Effector CD4-positive, alpha-beta T cell (primary cell): Measurements from ENCODE around the gene SYT2.
"Not testable (repeated sequence)": the region's sequence is repeated elsewhere in the genome, so short reads cannot be mapped to it uniquely, and the experiment has no call there.

Experiments used
- DNase-seq: peaks from one replicate; pipeline ENCODE4 v3.0.0-alpha.2; 2020

SYT2 gene

DNA sequence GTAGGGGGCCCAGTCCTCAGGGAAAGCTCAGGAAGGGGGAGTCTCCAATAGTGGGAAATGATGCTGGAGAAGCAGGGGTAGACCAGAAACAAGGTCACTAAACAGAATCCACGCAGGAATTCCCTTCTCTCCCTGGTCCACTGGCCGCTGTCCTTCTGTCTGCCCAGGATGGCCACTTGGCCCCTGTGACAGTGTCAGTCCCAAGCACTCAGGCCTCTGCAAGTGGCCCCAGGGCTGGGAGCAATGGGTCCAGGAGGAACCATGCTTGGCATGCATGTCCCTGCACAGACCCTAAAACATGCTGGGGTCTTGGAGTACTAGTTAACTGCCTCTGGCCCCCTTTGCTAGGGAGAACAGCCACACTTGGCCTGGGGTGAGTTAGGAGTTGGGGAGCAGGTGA lies 90.2 kb downstream of the SYT2 start:
- not testable (repeated sequence) for DNase-seq

- no peak for DNase-seq
Observed at GRCh38 chr1:202619505-202619904, 90.7 kb downstream of the SYT2 start.

DNA sequence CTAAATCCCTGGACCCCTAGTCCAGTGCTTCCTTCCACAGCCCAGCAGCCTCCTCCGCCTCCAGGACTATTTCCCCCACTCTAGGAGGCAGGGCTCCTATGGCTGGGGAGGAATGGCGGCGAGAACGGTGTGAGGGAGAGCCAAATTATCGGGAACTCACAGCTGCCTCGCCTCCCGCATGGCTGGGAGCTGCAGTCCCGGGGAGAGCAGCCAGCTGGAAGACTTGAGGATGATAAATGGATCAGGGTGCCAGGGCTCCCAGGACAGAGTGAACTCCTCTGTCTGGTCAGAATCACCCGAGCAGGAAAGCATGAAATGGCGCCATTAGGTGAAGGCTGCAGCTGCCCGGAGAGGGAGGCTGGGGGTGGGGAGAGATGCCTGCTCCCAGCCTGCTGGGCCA lies 91.2 kb downstream of the SYT2 start:
- not testable (repeated sequence) for DNase-seq

DNA sequence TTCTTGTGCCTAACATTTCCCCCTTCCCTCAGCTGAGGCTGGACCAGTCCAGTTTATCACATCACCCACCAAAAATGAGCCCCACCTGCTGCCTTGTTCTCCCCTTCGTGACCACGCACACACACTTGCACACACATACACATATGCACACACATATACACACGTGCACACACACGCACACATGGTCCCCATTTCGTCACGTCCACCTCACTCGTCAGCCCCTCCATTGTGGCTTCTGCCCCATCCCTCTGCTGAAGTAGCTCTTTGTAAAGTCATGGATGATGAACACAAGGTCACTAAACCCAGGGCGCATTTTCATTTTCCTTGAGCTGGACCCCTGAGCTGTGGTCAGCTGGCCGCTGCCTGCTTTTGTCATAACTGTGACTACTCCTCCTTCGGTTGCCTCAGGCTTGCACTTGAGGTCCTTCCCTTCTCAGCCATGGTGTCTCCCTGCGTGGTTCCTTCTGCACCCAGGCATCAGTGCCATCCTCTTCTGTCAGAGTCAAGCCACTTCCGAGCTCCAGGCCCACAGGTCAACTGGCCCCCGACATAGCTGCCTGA lies 93.8 kb downstream of the SYT2 start:
- no peak for DNase-seq

GRCh38 chr1:202615501-202616354 lies 94.5 kb downstream of the SYT2 start:
- DNase-seq = no peak

GRCh38 chr1:202615208-202615500 lies 95.1 kb downstream of the SYT2 start:
- DNase-seq = not testable (repeated sequence)

DNA sequence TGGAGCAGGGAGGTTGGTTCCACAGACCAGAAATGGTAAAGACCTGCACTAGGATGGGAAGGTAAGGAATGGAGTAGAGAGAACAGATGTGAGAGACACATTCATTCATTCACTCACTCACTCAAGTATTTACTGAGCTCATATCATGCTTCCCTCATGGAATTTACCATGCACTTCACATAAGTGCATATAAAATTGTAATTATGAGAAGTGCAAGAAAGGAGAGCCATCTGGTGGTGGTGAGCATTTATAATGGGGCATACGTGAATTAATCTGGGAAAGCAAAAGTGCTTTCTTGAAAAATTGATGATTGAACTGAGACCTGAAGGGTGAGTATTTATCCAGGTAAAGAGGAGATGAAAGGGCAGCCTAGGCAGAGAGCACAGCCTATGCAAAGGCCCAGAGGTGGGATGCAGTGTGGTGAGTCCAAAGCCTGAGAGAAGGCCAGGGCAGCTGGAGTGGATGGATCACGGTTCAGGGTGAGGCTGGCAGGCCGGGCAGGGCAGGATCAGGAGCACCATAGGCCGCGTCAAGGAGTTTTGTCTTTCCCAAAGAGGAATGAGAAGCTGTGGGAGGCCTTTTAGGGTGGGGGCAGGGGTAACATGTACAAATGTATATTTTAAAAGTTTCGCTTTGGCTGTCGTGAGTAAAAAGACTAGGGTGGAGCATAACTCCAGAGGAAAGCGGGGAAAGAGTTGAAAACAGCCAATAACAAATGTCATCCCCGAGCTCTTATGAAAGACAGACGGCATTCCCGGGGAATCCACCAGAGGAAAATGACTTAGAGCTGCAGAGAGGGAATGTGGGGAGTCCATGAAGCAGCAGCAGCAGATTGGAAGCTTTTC lies 95.7 kb downstream of the SYT2 start:
- DNase-seq = not testable (repeated sequence)

DNA sequence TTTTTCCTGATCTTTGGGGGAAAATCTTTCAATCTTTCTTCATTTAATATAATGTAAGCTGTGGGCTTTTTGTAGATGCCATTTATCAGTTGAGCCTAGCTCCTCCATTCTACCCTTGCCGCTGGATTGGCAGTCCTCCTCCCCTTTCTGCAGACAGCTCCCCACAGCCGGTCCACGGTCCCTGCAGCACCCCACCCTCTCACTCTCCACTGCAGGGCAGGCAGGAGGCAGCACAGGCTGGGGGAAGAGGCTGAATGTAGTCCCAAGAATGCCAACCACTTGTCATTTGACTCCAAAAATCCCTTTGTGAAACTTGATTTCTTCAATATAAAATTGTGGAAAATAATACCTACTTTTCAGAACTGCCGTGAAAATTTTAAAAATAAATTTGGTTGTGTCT lies 96.7 kb downstream of the SYT2 start:
- DNase-seq = no peak

DNA sequence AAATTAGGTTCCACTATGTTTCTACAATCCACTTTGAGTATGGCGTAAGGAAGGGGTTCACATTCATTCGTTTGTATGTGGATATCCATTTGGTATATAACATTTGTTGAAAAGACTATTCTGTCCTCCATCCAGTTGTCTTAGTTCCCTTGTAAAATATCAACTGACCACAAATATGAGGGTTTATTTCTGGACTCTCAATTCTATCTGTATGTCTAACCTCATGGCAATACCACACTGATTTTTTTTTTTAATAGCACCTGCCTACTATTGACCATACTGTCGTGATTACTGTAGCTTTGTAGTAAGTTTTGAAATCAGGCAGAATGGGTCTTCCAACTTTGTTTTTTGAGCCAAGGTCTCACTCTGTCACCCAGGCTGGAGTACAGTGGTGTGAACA lies 98.2 kb downstream of the SYT2 start:
- DNase-seq = not testable (repeated sequence)

GRCh38 chr1:202605515-202605914 lies 104.7 kb downstream of the SYT2 start:
- no peak for DNase-seq

DNA sequence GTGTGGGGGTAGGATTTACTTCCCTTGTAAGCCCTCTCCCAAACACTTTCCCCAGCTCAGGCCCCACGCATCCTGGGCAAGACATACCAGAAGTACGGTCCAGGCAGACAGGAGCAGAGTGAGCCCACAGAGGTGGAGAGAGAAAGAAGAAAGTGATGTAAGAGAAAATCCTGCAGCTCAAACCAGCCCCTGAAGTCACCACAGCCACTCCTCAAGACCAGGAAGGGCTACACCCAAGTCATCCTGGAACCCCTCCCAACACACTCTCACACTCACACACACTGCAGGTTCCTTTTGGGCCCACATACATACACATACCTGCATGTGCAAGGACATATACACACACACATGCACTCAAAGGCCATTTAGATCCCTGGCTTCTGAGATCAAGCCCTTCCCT lies 106.8 kb downstream of the SYT2 start:
- DNase-seq = no peak

DNA sequence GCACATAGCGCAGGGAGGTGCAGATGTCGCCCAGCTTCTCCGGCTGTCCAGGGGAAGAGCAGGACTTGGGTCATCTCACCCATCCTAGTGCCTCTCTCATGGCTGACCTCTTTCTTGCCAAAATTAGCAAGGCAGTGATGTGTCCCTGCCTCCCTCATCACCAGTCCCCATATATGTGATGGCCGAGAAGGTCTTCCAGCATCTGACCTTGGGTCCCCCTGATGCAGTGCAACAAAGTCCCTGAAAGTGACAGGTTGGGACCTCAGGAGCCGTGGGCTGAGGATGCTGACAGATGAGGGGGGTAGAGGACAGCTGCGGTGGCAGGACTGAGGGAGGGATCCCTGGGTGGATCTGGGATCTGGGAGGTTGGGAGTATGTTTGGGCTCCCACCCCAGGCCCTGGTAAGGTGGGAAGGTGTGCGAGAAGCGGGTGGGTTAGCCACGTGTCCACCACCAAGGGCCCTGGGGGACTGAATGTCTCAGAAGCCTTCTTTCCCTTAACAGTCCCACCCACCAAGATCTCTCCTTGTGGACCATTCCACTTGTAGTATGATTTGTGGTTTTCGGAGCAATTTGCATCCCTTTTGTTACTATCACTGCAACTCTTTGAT lies 109.7 kb downstream of the SYT2 start:
- no peak for DNase-seq

GRCh38 chr1:202599669-202600431 lies 110.4 kb downstream of the SYT2 start:
- no peak for DNase-seq

DNA sequence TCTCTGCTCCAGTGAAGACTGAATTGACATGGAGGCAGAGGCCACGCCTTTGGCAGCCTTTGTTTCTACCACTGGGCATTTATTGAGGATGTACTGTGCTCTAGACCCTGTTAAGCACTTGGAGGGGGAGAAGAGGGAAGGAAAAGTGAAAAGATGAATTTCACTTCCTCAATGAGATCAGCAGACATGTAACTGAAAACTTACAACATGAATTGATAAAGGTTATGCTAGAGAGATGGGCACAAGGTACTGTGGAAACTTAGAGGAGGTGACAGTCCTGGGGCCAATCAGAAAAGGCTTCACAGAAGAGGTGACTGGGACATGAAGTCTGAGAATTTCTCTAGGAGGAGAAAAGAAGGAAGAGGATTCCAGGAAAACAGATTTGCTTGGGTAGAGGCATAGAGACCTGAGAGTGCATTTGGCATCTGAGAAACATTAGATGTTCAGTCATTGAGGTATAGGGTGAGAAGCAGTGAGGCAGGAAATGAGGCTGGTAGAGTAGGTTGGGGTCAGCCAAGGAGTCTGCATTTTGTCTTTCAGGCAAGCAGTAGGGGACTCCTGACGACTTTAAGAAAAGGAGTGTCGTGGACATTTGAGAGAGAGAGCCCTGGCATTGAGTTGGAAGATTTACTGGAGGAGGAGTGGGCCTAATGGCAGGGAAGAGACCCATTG lies 113.0 kb downstream of the SYT2 start:
- DNase-seq = no peak

DNA sequence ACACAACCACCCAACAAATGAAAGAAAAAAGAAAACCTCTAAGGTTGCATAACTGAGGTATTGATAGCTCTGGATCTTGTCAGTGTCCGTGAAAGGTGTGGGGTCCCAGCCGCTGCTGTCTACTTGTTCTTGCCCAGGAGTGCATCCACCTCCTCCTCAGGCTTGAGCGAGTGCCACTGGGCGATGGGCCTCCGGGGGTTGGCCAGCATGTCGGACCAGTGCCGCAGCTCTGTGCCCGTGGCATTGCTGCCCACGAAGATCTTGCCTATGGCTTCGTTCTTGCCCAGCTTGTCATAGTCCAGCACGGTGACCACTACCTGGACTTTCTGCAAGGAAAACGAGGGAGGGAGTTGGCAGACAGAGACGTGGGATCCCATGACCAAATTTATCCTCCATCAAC lies 113.6 kb downstream of the SYT2 start:
- no peak for DNase-seq

GRCh38 chr1:202593845-202594244 lies 116.4 kb downstream of the SYT2 start:
- DNase-seq = no peak

DNA sequence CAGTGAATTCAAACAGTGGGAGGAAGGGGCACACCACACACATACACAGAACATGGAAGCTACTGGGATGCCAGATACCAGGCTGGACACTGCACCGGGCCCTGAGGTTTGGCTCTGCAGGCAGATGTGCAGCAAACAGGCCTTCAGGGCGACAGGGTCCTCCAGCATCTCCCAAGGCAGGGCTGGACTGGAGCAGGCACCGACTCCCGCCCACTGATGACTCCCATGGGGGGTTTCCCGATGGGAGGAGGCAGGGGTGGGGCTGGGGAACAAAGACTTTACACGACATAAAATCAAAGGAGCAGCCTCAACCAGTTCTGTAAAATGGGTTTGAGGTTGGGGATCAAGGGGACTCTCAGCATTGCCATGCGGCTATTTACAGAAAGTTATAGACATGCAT lies 118.1 kb downstream of the SYT2 start:
- no peak for DNase-seq

- no peak for DNase-seq
Observed at GRCh38 chr1:202591515-202591914, 118.7 kb downstream of the SYT2 start.

DNA sequence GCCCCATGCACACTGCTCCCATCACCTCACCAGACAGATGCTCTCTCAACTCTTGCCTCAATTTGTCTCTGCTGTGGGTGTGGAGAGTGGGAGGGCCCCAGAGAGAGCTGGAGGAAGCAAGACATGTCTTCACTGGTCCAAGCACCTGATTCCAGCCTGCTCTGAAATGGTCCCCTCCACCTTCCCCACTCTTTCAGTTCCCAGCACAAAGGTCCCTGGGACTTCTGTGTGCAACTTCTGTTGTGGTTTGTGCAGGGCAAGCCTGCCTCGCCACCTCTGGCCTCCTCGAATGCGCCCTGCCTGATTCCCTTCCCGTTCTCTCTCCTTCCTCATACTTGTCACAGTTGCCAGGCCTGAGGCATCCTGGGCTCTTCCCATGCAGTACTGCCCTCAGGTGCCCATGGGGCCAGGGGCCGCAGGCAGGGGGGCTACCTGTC lies 119.3 kb downstream of the SYT2 start:
- no peak for DNase-seq

GRCh38 chr1:202590126-202590525 lies 120.1 kb downstream of the SYT2 start:
- DNase-seq = no peak

DNA sequence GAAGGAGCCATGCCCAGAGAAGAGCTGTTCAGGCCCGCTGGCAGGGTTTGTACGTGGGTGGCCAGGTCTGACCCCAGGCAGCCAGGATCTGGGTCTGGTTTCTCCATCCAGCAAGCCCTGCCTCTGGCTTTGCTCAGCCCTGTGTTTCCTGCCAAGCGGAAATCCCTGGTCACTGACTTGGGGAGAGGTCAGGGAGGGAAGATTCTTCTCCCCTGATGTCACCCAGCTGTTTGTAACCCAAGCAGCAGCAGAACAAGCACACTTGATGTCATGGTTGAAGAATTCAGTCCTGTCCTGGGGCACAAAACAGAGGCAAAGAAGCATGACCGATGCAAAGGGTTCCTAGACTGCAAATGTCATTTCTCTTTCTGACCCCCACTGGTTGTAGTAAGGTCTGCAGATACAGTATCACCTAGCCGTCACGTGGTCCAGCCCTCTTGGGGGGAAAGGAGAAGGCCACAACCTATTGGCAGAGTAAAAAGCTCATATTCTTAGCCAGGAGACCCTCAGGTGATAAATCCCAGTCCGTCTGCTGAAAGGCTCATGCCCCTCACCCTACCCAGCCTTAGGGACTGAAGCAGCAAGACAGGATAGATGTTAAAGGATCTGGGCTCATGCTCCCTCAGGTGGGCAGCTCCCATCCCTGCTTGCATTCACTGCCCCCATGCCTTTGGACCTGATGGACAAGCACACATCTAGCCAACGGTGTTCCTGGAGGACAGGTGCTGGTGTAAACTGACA lies 120.9 kb downstream of the SYT2 start:
- no peak for DNase-seq
